GM21529 (cell line): ENCODE data around the gene ABCF2.

Source experiments
- ATAC-seq: cut with Tn5 transposase; IDR thresholded peaks from one replicate; pipeline ENCODE4 v1.9.1; 2021; ENCODE audit not compliant: unreplicated experiment

Gene ABCF2

DNA sequence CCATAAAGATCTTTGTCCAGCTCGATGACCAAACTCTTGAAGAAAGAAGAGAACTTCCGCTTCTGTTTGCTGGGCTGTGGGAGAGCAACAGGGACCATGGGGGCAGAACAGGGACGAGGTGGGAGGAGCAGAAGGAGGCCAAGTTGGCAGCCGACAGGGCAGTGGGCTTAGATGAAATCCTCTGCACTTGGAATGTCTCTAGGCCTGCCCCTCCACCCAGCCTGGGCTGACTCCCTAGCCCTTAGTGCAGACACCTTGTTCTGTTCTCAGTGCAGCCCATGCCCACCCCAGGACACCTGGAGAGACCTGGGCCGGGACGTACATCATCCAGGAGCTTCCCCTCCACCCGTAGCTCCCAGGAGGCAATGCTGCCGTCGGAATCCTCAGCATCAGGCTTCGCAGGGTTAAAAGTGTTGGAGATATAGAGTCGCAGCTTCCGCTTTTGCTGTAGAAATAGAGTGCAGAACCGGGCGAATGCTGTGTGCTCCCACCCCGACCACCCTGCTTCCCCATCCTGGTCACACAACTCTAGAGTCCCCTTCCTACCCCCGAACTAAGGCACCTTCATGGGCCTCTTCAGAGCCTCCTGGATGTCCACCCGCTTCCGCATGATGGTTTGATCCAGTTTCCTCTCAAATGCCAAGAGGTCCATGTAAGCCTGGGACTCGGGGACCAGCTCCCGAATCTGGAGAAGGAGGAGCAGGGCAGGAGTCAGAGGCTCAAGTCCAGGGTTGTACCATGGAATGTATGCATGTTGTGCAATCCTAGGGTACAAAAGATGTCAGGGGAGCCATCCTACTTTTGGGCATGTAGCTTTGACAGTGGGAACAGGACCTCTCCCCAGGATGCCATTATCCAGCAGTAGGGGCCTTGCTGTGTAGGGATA, 15.4 kb upstream of the ABCF2 start:
- no peak for ATAC-seq

DNA sequence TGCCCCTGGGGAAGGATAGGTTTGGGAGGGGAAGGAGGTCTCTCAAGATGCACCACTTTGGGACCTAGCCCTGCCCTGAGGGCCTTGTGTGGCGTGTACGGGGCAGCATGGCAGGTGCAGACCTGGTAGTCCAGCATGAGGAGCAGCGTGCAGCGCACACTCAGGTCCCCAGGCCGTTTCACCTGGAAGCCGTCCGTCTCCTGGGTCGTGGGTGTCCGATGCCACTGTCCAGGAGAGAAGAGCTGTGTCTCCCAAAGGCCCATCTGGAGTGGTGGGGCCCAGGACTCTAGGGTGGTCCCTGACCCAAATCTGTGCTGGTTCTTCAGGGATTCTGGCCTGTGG, 14.7 kb upstream of the ABCF2 start:
- ATAC-seq: no peak

DNA sequence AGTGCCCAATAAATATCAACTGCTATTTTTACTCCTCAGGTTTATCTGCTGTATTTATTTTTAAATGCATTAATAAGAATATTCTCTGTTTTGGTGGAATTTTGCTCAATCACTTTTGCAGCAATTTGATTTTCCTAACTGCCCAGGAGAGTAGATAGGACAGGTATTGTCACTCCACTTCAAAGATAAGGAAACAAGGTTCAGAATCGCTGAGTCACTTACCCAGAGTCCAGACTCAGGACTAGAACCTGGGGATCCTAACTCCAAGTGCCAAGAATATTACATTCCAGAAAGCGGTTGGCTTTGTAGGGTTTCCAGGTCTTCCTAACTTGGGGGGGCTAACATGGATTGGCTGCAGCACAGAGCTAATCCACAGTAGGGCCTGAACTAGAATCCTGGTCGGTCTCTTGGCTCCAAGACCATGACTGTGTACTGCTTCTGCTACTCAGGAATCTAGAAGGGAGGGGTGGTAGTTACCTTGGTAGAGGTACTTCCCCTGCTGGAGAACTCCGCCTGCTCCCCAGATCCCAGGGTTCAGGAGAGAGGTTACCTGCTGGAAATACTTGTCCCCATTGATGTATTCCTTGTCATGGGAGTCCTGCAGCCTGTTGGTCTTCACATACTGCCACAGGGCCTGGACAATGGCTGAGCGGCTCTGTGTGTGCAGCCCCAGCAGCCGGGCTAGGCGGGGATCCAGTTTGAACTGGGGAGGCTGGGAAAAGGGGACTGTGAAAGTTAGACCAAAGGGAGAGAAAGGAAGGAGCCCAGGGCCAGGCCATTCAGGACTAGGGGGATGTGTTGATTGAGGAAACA, 14.1 kb upstream of the ABCF2 start:
- ATAC-seq: no peak

- ATAC-seq: no peak
Observed at GRCh38 chr7:151240536-151240935, 13.5 kb upstream of the ABCF2 start.

DNA sequence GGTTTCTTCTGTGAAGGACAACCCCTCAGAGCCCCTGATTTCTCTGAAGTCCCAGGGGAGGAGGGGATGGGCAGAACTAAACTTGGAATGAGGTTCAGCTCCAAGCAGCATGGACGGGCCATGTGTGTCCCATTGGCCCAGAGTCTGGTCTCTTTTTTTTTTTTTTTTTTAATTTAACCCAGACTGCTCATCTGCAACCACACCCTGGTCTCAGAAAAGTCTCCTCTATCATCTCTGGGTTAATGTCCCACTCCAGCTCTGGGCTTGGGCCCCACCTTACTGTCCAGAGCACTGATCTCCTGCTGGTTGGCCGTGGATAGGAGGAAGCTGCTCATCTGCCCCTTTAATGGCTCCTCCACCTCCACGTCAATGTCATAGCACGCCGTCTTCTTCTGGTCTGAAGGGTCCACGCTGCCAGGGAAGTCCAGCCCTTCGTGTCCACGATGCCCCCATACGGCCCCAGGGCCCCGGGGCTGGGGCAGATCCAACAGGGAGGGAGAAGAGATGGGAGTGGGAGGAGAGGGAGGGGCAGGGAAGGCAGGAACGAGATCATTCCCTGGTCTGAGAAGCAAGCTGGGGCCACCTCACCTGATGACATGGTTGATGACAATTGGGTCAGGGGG, 12.9 kb upstream of the ABCF2 start:
- ATAC-seq: no peak

DNA sequence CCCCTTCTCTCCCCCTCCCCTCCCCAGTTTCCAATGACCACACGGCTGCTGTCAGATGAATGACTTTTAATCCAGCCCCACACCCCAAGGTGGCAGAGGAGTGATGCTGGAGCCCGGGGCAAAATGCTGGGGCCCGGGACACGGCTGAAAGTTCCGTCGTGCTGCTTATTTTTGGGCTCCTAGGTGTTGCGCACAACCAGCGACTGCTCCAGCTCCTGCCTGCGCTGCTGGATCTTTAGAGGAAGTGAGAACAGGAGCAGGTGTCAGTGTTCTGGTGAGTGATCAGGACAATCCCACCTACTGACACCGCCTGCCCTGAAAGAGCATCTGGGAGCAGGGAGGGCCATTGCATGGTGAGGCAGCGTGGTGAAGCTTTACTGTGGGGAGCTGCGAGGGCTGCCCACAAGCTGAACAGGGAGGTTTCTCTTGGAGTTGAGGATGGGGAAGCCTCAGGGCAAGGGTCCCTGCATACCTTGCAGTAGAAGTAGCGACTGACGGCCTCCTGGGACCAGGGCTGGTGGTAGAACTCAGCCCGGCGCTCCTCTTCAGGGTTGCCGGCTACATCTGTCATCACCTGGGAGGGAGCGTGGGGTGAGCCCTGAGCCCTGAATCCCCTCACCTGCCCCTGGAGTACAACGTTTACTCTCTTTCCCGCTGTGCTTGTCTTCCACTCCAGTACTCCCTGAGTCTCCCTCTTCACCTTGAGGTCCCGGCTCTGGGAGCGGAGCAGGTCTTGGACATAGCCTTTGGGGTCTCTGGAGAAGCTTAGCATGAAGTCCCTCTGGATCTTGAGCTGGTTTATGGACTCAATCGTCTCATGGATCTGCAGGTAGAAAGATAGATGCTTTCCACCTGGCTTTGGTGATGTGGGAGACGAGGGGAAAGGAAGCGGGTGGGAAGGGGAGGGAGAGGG, 12.2 kb upstream of the ABCF2 start:
- ATAC-seq: no peak

- no peak for ATAC-seq
Observed at GRCh38 chr7:151238190-151238810, 11.3 kb upstream of the ABCF2 start.

- no peak for ATAC-seq
Observed at GRCh38 chr7:151237244-151238189, 10.5 kb upstream of the ABCF2 start.

GRCh38 chr7:151236406-151236805, 9.4 kb upstream of the ABCF2 start:
- no peak for ATAC-seq

DNA sequence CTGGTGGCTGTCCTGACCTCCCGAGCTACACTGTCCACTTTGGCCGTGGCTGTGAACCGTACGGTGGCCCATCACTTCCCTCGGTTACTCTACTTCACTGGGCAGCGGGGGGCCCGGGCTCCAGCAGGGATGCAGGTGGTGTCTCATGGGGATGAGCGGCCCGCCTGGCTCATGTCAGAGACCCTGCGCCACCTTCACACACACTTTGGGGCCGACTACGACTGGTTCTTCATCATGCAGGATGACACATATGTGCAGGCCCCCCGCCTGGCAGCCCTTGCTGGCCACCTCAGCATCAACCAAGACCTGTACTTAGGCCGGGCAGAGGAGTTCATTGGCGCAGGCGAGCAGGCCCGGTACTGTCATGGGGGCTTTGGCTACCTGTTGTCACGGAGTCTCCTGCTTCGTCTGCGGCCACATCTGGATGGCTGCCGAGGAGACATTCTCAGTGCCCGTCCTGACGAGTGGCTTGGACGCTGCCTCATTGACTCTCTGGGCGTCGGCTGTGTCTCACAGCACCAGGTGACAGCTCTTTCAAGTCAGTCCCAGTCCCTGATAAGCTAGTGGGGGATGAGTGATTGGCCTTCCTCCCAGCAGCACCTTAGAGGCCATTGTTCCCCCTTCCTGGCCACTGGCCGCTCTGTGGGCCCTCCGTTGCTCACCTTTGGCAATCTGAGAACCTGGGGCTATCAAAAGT, 8.2 kb upstream of the ABCF2 start:
- no peak for ATAC-seq

DNA sequence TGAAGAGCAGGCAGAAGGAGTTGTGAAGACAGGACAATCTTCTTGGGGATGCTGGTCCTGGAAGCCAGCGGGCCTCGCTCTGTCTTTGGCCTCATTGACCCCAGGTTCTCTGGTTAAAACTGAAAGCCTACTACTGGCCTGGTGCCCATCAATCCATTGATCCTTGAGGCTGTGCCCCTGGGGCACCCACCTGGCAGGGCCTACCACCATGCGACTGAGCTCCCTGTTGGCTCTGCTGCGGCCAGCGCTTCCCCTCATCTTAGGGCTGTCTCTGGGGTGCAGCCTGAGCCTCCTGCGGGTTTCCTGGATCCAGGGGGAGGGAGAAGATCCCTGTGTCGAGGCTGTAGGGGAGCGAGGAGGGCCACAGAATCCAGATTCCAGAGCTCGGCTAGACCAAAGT, 6.8 kb upstream of the ABCF2 start:
- no peak for ATAC-seq

- ATAC-seq: peak; percentile 26
Observed at GRCh38 chr7:151232917-151233701, 6.1 kb upstream of the ABCF2 start.

- peak; percentile 98 for ATAC-seq
Observed at GRCh38 chr7:151232091-151232916, 5.3 kb upstream of the ABCF2 start, which contains the start of gene CHPF2. CHPF2 (plus strand) TSS chr7:151232483; CDS start chr7:151234012, 1,529 bp downstream.

DNA sequence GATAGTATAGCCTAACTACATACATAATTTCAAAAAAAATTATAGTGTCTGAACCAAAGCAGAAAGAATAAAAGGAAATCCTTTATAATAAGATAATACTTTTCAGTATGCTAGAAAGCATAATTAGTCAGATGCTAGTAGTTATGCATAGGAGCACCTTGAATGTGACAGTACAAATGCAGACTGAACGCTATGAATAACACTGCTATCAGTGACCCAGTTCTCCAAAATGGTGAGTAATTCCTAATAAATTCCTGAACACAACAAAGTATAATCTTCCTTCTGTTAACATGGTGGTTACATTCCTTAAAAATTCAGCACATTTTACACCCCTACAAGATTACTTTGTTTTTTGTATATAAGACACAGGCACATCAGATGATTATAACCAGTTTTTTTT, 4.1 kb upstream of the ABCF2 start:
- ATAC-seq: no peak

GRCh38 chr7:151229249-151229648, 2.2 kb upstream of the ABCF2 start:
- ATAC-seq: no peak

GRCh38 chr7:151228024-151228866, 1.2 kb upstream of the ABCF2 start:
- no peak for ATAC-seq
